ENCODE results near the gene EDEM2.
"Not testable (repeated sequence)": the region's sequence is repeated elsewhere in the genome, so short reads cannot be mapped to it uniquely, and the experiment has no call there.

Gene EDEM2

DNA sequence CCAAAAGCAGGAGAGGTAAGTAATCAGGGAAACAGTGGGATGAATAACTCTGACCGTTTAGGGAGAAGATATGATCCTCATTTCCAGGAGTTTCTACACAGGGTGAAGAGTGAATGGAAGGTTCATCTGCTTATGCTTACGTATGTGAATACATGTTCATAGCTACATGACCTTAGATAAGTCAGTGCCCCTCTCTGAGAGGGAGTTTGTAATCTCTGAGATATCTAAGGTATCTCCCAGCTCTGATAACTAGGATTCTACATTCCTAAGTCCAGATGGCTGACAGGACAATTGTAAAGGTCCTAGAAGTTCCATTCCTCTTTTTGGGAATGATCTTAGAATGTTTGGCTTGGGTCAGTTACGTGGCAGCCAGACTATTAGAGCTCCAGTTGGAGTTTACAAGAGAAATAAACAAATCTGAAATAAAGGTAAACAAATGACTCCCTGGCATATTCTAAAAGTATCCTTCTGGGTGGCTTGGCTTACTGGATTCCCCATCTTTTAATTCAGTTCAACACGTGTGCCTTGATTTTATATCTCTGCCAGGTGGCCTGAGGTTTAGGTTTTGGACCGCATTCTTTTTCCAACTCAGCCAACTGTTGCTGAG is 40.6 kb upstream of the EDEM2 start:
- no peak overlapping the region for H3K4me3 ChIP-seq (ENCODE audit: low read depth, low read length)
- TF ChIP-seq, protein P1, sequence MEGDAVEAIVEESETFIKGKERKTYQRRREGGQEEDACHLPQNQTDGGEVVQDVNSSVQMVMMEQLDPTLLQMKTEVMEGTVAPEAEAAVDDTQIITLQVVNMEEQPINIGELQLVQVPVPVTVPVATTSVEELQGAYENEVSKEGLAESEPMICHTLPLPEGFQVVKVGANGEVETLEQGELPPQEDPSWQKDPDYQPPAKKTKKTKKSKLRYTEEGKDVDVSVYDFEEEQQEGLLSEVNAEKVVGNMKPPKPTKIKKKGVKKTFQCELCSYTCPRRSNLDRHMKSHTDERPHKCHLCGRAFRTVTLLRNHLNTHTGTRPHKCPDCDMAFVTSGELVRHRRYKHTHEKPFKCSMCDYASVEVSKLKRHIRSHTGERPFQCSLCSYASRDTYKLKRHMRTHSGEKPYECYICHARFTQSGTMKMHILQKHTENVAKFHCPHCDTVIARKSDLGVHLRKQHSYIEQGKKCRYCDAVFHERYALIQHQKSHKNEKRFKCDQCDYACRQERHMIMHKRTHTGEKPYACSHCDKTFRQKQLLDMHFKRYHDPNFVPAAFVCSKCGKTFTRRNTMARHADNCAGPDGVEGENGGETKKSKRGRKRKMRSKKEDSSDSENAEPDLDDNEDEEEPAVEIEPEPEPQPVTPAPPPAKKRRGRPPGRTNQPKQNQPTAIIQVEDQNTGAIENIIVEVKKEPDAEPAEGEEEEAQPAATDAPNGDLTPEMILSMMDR (IDR thresholded peaks at IDR 0.05; ENCODE audit: borderline replicate concordance, insufficient read depth, low read depth, low read length), result no peak

DNA sequence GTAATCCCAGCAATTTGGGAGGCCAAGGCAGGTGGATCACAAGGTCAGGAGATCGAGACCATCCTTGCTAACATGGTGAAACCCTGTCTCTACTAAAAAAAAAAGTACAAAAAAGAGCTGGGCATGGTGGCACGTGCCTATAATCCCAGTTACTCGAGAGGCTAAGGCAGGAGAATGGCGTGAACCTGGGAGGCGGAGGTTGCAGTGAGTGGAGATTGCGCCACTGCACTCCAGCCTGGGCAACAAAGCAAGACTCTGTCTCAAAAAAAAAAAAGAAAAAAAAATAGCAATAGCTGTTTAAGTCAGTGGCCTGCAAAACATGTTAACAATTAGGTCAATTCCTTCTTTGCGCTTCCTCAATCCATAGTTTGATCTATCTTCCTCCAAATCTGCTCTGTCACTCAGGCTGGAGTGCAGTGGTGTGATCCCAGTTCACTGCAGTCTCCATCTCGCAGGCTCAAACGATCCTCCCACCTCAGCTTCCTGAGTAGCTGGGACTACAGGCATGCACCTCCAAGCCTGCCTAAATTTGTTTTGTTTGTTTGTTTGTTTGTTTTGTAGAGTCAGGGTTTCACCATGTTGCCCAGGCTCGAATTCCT is 39.7 kb upstream of the EDEM2 start:
- H3K4me3 ChIP-seq (ENCODE audit: low read depth, low read length), result not testable (repeated sequence)

DNA sequence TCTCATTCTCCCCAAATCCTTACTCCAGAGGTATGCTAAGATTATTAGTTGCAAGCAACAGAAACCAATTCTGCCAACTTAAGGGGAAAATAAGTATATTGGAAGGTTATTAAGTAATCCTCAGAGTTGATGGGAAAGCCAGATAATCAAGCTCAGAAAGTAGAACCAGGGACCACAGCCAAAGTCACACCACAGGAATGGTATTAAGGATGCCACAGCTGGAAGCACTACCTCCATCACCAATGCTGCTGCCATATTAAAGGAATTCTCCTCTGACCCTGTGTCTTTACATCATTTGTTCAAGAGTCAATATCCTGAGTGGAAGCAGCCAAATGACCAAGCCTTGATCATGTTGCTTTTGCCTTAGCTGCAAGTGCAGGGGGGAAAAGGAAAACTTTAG is 34.6 kb upstream of the EDEM2 start:
- H3K4me3 ChIP-seq (ENCODE audit: low read depth, low read length), result no peak overlapping the region
- TF ChIP-seq, protein P1 (IDR thresholded peaks at IDR 0.05; ENCODE audit: borderline replicate concordance, insufficient read depth, low read depth, low read length), result no peak

DNA sequence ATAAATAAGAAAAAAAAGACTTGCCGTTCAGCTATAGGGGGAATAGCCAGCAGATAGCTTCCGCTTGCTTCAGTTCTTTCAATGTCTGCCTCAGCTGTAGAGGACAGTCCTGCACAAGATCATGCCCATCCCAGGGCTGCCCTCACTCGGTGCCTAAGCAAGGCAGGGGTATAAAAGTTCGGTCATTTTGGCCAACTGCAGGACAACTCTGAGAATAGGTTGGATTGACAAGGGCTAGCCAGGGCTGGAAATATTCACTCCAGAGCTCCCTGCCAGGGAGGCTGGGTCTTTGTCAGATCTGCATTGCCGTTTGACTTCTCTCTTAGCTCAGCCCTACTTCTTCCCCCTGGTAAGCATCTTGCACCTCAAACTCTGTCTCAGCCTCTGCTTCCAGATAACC is 33.1 kb upstream of the EDEM2 start:
- H3K4me3 ChIP-seq (ENCODE audit: low read depth, low read length), result no peak overlapping the region
- TF ChIP-seq, protein P1 (IDR thresholded peaks at IDR 0.05; ENCODE audit: borderline replicate concordance, insufficient read depth, low read depth, low read length), result no peak

DNA sequence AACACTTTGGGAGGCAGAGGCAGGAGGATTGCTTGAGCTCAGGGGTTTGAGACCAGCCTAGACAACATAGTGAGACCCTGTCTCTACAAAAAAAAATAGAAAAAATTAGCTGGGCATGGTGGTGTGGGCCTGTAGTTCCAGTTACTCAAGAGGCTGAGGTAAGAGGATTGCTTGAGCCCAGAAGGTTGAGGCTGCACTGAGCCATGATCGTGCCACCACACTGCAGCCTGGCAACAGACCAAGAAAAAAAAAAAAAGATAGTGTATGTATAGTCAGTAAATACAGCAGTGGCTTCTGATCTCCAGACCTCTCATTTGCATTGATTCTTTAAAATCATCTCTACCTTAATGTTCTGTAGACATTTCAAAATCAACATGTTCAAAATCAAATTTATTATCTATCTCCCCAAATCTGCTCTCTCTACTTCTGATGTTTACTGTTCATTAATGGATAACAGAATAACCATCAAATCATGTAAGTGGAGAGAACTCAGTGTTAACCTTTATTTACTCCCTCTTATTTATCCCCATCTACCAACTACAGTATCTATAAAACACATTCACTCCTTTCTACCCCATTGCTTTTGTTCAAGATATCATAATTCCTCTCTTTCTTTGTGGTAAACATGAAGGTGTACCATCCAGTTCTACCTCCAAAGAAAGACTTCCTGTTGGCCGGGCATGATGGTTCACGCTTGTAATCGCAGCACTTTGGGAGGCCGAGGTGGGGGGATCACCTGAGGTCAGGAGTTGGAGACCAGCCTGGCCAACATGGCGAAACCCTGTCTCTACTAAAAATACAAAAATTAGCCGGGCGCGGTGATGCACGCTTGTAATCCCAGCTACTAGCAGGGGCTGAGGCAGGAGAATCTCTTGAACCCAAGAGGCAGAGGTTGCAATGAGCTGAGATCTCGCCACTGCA is 32.4 kb upstream of the EDEM2 start:
- TF ChIP-seq, protein P1 (IDR thresholded peaks at IDR 0.05; ENCODE audit: borderline replicate concordance, insufficient read depth, low read depth, low read length), result no peak
- H3K4me3 ChIP-seq (ENCODE audit: low read depth, low read length), result no peak overlapping the region

DNA sequence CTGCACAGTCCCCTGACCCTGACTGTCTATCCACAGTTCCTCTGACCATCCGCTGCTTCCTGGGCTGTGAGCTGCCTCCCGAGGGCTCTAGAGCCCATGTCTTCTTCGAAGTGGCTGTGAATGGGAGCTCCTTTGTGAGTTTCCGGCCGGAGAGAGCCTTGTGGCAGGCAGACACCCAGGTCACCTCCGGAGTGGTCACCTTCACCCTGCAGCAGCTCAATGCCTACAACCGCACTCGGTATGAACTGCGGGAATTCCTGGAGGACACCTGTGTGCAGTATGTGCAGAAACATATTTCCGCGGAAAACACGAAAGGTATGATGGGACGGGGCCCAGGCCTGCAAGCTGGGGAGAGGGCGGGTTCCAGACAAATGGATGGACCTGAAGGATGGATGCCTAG is 29.0 kb upstream of the EDEM2 start:
- H3K4me3 ChIP-seq (ENCODE audit: low read depth, low read length), result no peak overlapping the region
- TF ChIP-seq, protein P1 (IDR thresholded peaks at IDR 0.05; ENCODE audit: borderline replicate concordance, insufficient read depth, low read depth, low read length), result no peak

DNA sequence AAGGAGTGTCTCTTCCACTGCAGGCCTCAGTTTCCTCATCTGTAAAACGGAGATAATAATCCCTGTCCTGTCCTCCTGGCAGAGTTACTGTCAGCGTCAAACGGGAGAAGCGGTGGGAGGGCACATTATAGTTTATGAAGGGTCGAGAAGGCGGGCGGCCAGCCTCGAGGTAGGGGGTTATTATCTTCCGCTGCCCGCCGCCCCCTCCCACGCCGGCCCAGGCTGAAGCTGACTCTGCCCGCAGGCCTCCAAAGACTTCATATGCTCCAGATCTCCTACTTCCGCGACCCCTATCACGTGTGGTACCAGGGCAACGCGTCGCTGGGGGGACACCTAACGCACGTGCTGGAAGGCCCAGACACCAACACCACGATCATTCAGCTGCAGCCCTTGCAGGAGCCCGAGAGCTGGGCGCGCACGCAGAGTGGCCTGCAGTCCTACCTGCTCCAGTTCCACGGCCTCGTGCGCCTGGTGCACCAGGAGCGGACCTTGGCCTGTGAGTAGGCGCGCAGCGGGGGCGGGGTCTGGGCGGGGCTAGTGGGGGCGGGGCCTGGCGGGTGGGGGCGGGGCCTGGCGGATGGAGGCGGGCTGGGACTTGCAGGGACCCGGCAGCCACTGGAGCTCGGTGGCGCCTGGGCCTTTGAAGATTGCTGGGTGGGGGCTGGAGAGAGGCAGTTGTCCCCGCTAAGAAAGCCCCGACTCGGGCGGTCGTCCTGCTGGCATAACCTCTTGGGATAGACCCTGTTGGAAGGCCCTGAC is 27.5 kb upstream of the EDEM2 start:
- H3K4me3 ChIP-seq (ENCODE audit: low read depth, low read length), result no peak overlapping the region
- TF ChIP-seq, protein P1 (IDR thresholded peaks at IDR 0.05; ENCODE audit: borderline replicate concordance, insufficient read depth, low read depth, low read length), result no peak

All from GM12875 (cell line).